Caco-2 (cell line): ENCODE measurements around the gene SMPX. TPM values are rescaled to one million over a fixed set of nuclear protein-coding genes. Genes with fewer than 3 reads are reported as not detected.

Source experiments
- BruUV-seq: library from RNA; stranded (reverse); fragments of 400-500 nt; replicated peaks from 2 replicates; lab custom pipeline; 2021; lab: Mats Ljungman, UMichigan
- CTCF ChIA-PET: fragments of 300-600 bp; sonication (Branson Sonifier 250); formaldehyde crosslinking; loops from one replicate; lab custom pipeline; 2022; ENCODE audit warnings: antibody characterized with exemption; lab: Charles Lee
- POLR2A ChIA-PET: fragments of 300-600 bp; sonication (Branson Sonifier 250); formaldehyde crosslinking; loops from one replicate; lab custom pipeline; 2022; ENCODE audit warnings: antibody characterized with exemption; lab: Charles Lee
- DNase-seq, 2 experiments: peaks; one replicate each; pipeline versions ENCODE4 v3.0.0 to v3.0.0-alpha.2; 2020 to 2022
- H3K27me3 ChIP-seq: replicated peaks from 2 replicates; pipeline ENCODE4 v1.6.0; 2011; ENCODE audit warnings: low read length; ENCODE audit not compliant: control insufficient read depth, insufficient read depth
- H3K36me3 ChIP-seq: 2 replicates; pipeline ENCODE4 v1.5.1; 2011; ENCODE audit warnings: low read length; ENCODE audit not compliant: control insufficient read depth, insufficient read depth
- H3K4me1 ChIP-seq: fragments of 250-450 bp; sonication (Bioruptor Pico); 2 replicates; pipeline ENCODE4 v1.5.1; 2020; ENCODE audit warnings: mild to moderate bottlenecking
- H3K4me3 ChIP-seq: 2 replicates; pipeline ENCODE4 v1.5.1; 2011; ENCODE audit warnings: low read depth, mild to moderate bottlenecking, control low read depth, low read length
- H3K9me3 ChIP-seq: fragments of 250-450 bp; sonication (Bioruptor Pico); 2 replicates; pipeline ENCODE4 v1.5.1; 2020; ENCODE audit warnings: mild to moderate bottlenecking, moderate library complexity
- H3K27ac Mint-ChIP-seq: one replicate; pipeline ENCODE4 v1.8.0; 2022; ENCODE audit warnings: mixed read lengths; ENCODE audit not compliant: unreplicated experiment
- H3K27me3 Mint-ChIP-seq: one replicate; pipeline ENCODE4 v1.8.0; 2022; ENCODE audit warnings: mixed read lengths; ENCODE audit not compliant: insufficient read depth, unreplicated experiment
- H3K36me3 Mint-ChIP-seq: one replicate; pipeline ENCODE4 v1.8.0; 2022; ENCODE audit warnings: mild to moderate bottlenecking, mixed read lengths; ENCODE audit not compliant: insufficient read depth, unreplicated experiment
- H3K4me1 Mint-ChIP-seq: one replicate; pipeline ENCODE4 v1.8.0; 2022; ENCODE audit warnings: low read depth, mixed read lengths; ENCODE audit not compliant: unreplicated experiment
- H3K4me3 Mint-ChIP-seq: one replicate; pipeline ENCODE4 v1.8.0; 2022; ENCODE audit warnings: mild to moderate bottlenecking, moderate library complexity, mixed read lengths; ENCODE audit not compliant: unreplicated experiment
- H3K9me3 Mint-ChIP-seq: one replicate; pipeline ENCODE4 v1.8.0; 2022; ENCODE audit warnings: mixed read lengths; ENCODE audit not compliant: unreplicated experiment
- CTCF ChIP-seq, 2 experiments: fragments of 200-600 bp in 1 of 2; IDR thresholded peaks; 1 replicate in 1 of 2; 2 replicates in 1 of 2; pipeline versions ENCODE4 v1.5.1 to v1.8.0; 2011 to 2022; ENCODE audit warnings: antibody characterized with exemption in 1 of 2, control low read depth in 1 of 2, inconsistent platforms in 1 of 2, low read depth in 1 of 2, low read length in 1 of 2, mild to moderate bottlenecking in 1 of 2, moderate library complexity in 1 of 2; ENCODE audit not compliant: insufficient read depth in 1 of 2, severe bottlenecking in 1 of 2, unreplicated experiment in 1 of 2
- intact Hi-C: fragments of 100-400 bp; cut with micrococcal nuclease; formaldehyde crosslinking; loops from one replicate; pipeline ENCODE4 v1.10.0; 2022; ENCODE audit not compliant: unreplicated experiment
- total RNA-seq: library from RNA; stranded (reverse); gene quantifications from 2 replicates; pipeline ENCODE4 v1.2.3, GENCODE V29; 2022

The SMPX gene
- total RNA-seq, 1 experiment from 2014 or later, result 2.9 TPM

GRCh38 chrX:21721195-21721594 lies 36.7 kb downstream of the SMPX start:
- Mint-ChIP-seq H3K27ac (no peak overlapping the region), H3K9me3 (no peaks in the 10 kb centered on the region), H3K4me1 (no peaks in the 10 kb centered on the region), H3K27me3 (no peaks in the 10 kb centered on the region), H3K4me3 (no peak overlapping the region), H3K36me3 (no peaks in the 10 kb centered on the region)
- no peak overlapping the region for H3K4me3 ChIP-seq
- POLR2A ChIA-PET, result no interaction called here
- H3K36me3 ChIP-seq, result no peaks in the 10 kb centered on the region
- BruUV-seq, result no TSS peak
- H3K4me1 ChIP-seq, result peaks cover 11% of the 10 kb centered on the region
- TF ChIP-seq CTCF (IDR thresholded peaks at IDR 0.05; ENCODE audit: insufficient read depth in 1 of 2, low read depth in 1 of 2, low read length in 1 of 2, severe bottlenecking in 1 of 2, unreplicated experiment in 1 of 2), result no peak
- no peak for DNase-seq
- intact Hi-C loops, result no loop called here
- H3K9me3 ChIP-seq, result no peaks in the 10 kb centered on the region
- CTCF ChIA-PET, result no interaction called here
- no peaks in the 10 kb centered on the region for H3K27me3 ChIP-seq

- DNase-seq, result no peak
- H3K27ac Mint-ChIP-seq, result no peak overlapping the region
- Histone ChIP-seq H3K27me3 (no peaks in the 10 kb centered on the region), H3K9me3 (no peaks in the 10 kb centered on the region), H3K36me3 (no peaks in the 10 kb centered on the region), H3K4me1 (no peaks in the 10 kb centered on the region), H3K4me3 (no peak overlapping the region)
- CTCF ChIA-PET, result no interaction called here
- H3K4me3 Mint-ChIP-seq, result no peak overlapping the region
- TF ChIP-seq CTCF (IDR thresholded peaks at IDR 0.05; ENCODE audit: insufficient read depth in 1 of 2, low read depth in 1 of 2, low read length in 1 of 2, severe bottlenecking in 1 of 2, unreplicated experiment in 1 of 2), result no peak
- H3K4me1 Mint-ChIP-seq, result no peaks in the 10 kb centered on the region
- intact Hi-C loops, result no loop called here
- no peaks in the 10 kb centered on the region for H3K9me3 Mint-ChIP-seq
- POLR2A ChIA-PET, result no interaction called here
- no peaks in the 10 kb centered on the region for H3K27me3 Mint-ChIP-seq
- H3K36me3 Mint-ChIP-seq, result no peaks in the 10 kb centered on the region
- no TSS peak for BruUV-seq
Measured at GRCh38 chrX:21718575-21718974, 39.3 kb downstream of the SMPX start.

GRCh38 chrX:21717802-21718201 lies 40.1 kb downstream of the SMPX start:
- TF ChIP-seq CTCF (IDR thresholded peaks at IDR 0.05; ENCODE audit: insufficient read depth in 1 of 2, low read depth in 1 of 2, low read length in 1 of 2, severe bottlenecking in 1 of 2, unreplicated experiment in 1 of 2), result no peak
- Mint-ChIP-seq H3K4me3 (no peak overlapping the region), H3K27me3 (no peaks in the 10 kb centered on the region), H3K9me3 (no peaks in the 10 kb centered on the region), H3K27ac (no peak overlapping the region), H3K36me3 (no peaks in the 10 kb centered on the region), H3K4me1 (no peaks in the 10 kb centered on the region)
- ChIA-PET CTCF (no interaction called here), POLR2A (no interaction called here)
- DNase-seq, result no peak
- H3K4me3 ChIP-seq, result no peak overlapping the region
- H3K27me3 ChIP-seq, result no peaks in the 10 kb centered on the region
- no peaks in the 10 kb centered on the region for H3K36me3 ChIP-seq
- no peaks in the 10 kb centered on the region for H3K4me1 ChIP-seq
- H3K9me3 ChIP-seq, result no peaks in the 10 kb centered on the region
- BruUV-seq, result no TSS peak
- intact Hi-C loops, result no loop called here
